DMS 273 (cell line): Measurements from ENCODE around the gene TCP1.
"Not testable (repeated sequence)": the region's sequence is repeated elsewhere in the genome, so short reads cannot be mapped to it uniquely, and the experiment has no call there.

ENCODE experiments used
- DNase-seq: peaks from one replicate; lab custom pipeline; 2025; ENCODE audit not compliant: unreplicated experiment; lab: John Stamatoyannopoulos, UW

Gene TCP1

GRCh38 chr6:159745081-159745480 is 44.3 kb downstream of the TCP1 start:
- DNase-seq: no peak

- DNase-seq: no peak
Observed at GRCh38 chr6:159742165-159742564, 47.2 kb downstream of the TCP1 start.

DNA sequence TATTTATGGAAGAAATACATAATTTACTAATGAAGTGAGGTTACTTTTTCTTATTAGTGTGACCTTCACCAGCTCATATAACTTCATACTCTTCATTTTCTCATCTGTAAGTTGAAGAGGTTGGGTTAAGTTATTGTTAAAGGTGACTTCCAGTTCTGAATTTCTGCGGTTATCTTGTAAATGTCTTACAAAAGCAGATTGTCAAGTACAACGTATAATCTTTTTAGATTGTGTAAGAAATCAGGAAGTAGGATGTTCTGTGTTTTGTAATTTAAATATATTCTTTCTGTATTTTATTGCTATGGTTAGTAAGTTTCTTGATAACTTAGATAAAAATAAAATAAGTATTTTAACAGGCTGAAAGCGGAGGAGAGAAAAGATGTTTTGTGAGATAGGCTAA is 50.1 kb downstream of the TCP1 start:
- no peak for DNase-seq

GRCh38 chr6:159736908-159737307 is 52.5 kb downstream of the TCP1 start:
- DNase-seq: no peak

DNA sequence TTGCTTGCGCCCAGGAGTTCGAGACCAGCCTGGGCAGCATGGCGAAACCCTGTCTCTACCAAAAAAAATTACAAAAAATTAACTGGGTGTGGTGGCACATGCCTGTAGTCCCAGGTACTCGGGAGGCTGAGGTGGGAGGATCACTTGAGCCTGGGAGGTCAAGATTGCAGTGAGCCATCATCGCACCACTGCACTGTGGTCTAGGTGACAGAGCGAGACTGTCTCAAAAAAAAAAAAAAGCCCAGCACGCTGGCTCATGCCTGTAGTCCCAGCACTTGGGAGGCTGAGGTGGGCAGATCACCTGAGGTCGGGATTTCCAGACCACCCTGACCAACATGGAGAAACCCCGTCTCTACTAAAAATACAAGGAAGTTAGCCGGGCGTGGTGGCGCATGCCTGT is 56.0 kb downstream of the TCP1 start:
- not testable (repeated sequence) for DNase-seq

DNA sequence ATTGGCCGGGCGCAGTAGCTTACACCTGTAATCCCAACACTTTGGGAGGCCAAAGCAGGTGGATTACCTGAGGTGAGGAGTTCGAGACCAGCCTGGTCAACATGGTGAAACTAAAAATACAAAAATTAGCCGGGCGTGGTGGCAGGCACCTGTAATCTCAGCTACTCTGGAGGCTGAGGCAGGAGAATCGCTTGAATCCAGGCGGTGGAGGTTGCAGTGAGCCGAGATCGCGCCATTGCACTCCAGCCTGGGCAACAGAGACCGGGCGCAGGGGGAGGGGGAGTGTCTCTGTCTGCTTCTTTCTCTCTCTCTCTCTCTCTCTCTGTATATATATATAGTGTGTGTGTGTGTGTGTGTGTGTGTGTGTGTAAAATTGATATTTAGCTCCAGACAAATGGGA is 56.9 kb downstream of the TCP1 start:
- not testable (repeated sequence) for DNase-seq

DNA sequence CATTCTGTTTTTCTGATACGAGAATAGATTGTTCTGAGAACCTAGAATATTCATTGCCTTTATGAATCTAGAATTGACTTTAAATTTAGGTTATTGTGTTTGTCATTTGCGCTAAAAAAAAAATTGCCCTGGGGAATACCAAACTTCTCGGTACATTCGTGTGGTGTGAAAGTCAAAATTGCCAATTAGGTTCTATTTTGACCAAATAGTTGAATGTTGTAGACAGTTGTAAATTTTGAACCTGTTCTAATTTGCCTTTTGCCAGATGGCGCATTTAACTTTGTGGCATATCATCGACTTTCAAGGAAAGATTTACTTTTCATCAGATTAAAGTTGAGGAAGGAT is 59.1 kb downstream of the TCP1 start:
- no peak for DNase-seq

DNA sequence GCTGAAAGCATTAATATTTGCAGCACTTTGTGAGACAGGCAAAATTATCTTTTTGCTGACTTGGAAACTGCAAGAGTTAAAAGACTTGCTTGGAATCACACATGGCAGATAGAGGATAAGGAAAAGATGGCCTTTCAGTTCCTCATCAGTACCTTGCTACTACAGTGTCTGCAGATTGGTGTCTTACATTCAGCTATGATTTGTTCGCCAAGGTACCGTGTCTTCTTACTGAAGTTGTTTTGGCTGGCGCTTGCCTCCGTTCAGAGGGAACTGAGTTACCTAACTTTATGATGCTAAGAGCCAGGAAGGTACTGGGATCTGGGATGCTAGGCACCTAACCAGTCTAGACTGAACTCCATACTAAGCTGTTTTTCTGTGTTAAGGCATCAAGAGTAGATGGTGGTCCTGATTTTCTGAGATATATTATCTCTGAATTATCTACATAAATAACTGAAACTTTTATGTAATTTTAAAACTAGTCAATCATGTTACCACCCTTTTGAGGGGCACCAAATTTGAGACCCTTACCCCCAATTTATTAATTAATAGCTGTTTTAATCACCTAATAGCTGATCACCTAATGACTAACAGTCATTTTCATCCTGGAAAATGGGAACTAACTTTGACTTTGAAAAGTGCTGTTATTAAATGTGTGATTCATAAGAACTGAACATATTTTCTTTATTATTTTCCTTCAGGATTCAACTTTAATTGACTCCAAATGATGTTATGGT is 59.6 kb downstream of the TCP1 start:
- peak; percentile 42 for DNase-seq

DNA sequence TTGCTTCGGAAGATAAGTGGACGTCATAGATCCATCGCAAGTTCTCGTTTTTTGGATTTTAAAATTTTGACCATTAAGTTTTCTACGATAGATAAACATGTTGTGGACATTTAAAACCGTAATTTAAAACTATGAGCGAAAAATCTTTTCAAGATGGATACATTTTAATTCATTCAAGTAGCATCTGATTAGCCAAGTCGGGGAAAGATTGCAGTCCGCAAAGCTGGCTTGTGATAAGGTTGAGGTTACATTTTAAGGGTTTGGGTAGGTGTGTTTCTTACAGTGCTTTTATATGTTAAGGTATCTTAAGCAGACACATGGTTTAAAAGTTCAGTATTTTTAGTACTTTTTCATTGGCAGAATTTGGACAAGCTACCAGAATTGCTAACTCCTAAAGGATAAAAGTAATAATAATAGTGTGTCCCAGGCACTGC is 60.9 kb downstream of the TCP1 start:
- DNase-seq: peak; percentile 40
